ENCODE results near the gene ZNF816.

GRCh38 chr19:53007606-53008005, 44.9 kb upstream of the ZNF816 start:
- TF ChIP-seq, protein P1, sequence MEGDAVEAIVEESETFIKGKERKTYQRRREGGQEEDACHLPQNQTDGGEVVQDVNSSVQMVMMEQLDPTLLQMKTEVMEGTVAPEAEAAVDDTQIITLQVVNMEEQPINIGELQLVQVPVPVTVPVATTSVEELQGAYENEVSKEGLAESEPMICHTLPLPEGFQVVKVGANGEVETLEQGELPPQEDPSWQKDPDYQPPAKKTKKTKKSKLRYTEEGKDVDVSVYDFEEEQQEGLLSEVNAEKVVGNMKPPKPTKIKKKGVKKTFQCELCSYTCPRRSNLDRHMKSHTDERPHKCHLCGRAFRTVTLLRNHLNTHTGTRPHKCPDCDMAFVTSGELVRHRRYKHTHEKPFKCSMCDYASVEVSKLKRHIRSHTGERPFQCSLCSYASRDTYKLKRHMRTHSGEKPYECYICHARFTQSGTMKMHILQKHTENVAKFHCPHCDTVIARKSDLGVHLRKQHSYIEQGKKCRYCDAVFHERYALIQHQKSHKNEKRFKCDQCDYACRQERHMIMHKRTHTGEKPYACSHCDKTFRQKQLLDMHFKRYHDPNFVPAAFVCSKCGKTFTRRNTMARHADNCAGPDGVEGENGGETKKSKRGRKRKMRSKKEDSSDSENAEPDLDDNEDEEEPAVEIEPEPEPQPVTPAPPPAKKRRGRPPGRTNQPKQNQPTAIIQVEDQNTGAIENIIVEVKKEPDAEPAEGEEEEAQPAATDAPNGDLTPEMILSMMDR (IDR thresholded peaks at IDR 0.05; ENCODE audit: poor library complexity, severe bottlenecking), result no peak
- TF ChIP-seq REST (IDR thresholded peaks at IDR 0.05; ENCODE audit: borderline replicate concordance), result no peak
- no peak for TF ChIP-seq EZH2 (IDR thresholded peaks at IDR 0.05; ENCODE audit: borderline replicate concordance, insufficient read depth, low read length, poor library complexity, severe bottlenecking)
- no peak for TF ChIP-seq TAF1 (IDR thresholded peaks at IDR 0.05; ENCODE audit: low read depth)
- no peak for TF ChIP-seq POLR2AphosphoS5 (IDR thresholded peaks at IDR 0.05)
- TF ChIP-seq EP300 (conservative IDR thresholded peaks at IDR 0.05; ENCODE audit: poor library complexity, severe bottlenecking), result no peak
- no peak for TF ChIP-seq SMC3 (conservative IDR thresholded peaks at IDR 0.05; ENCODE audit: poor library complexity)
- TF ChIP-seq RAD21 (conservative IDR thresholded peaks at IDR 0.05), result no peak
